Activated CD8-positive, alpha-beta T cell treated with anti-CD3 and anti-CD28 coated beads for 36 hours (primary cell): ENCODE measurements around the gene PLD1. TPM values are rescaled to one million over a fixed set of nuclear protein-coding genes. Genes with fewer than 3 reads are reported as not detected.

Experiments
- ATAC-seq: fragments of 200-7000 bp; cut with Tn5 transposase; one replicate; pipeline ENCODE4 v1.10.0; 2021; ENCODE audit warnings: mild to moderate bottlenecking, moderate library complexity
- CTCF ChIA-PET: fragments of 350-600 bp; sonication (Branson Sonifier 250); formaldehyde crosslinking; loops from one replicate; lab custom pipeline; 2021; ENCODE audit warnings: antibody characterized with exemption; lab: Charles Lee
- POLR2A ChIA-PET: fragments of 350-600 bp; sonication (Branson Sonifier 250); formaldehyde crosslinking; loops from one replicate; lab custom pipeline; 2021; ENCODE audit warnings: antibody characterized with exemption; lab: Charles Lee
- DNase-seq: peaks from one replicate; pipeline ENCODE4 v3.0.0-alpha.2; 2020
- H3K27ac Mint-ChIP-seq: one replicate; pipeline ENCODE4 v1.8.0; 2021; ENCODE audit warnings: mild to moderate bottlenecking, mixed read lengths
- H3K27me3 Mint-ChIP-seq: one replicate; pipeline ENCODE4 v1.8.0; 2021; ENCODE audit warnings: mixed read lengths
- H3K36me3 Mint-ChIP-seq: one replicate; pipeline ENCODE4 v1.8.0; 2021; ENCODE audit warnings: low read depth, mixed read lengths
- H3K4me1 Mint-ChIP-seq: one replicate; pipeline ENCODE4 v1.8.0; 2021; ENCODE audit warnings: low read depth, mixed read lengths
- H3K4me3 Mint-ChIP-seq: one replicate; pipeline ENCODE4 v1.8.0; 2021; ENCODE audit warnings: mild to moderate bottlenecking, moderate library complexity, mixed read lengths
- H3K9me3 Mint-ChIP-seq: one replicate; pipeline ENCODE4 v1.8.0; 2021; ENCODE audit warnings: mixed read lengths
- CTCF ChIP-seq: fragments of 200-600 bp; IDR thresholded peaks from one replicate; pipeline ENCODE4 v1.8.0; 2022; ENCODE audit warnings: antibody characterized with exemption, mild to moderate bottlenecking
- intact Hi-C: fragments of 100-400 bp; cut with micrococcal nuclease; formaldehyde crosslinking; loops from one replicate; pipeline ENCODE4 v1.10.0; 2022
- total RNA-seq, 2 experiments: library from RNA; stranded (reverse); gene quantifications; one replicate each; pipeline ENCODE4 v1.2.3, GENCODE V29; 2021

The PLD1 gene
- total RNA-seq, 2 experiments from 2014 or later, result 0.86 to 1.2 TPM

GRCh38 chr3:171684221-171684620 is 126.1 kb downstream of the PLD1 start:
- ATAC-seq, result no peak
- no peaks in the 10 kb centered on the region for H3K36me3 Mint-ChIP-seq
- CTCF ChIA-PET, result no interaction called here
- H3K4me3 Mint-ChIP-seq, result no peak overlapping the region
- H3K27ac Mint-ChIP-seq, result no peak overlapping the region
- no peak for TF ChIP-seq CTCF
- H3K4me1 Mint-ChIP-seq, result no peaks in the 10 kb centered on the region
- intact Hi-C loops, result no loop called here
- POLR2A ChIA-PET, result no interaction called here
- DNase-seq, result no peak
- H3K27me3 Mint-ChIP-seq, result peaks cover 17% of the 10 kb centered on the region
- H3K9me3 Mint-ChIP-seq, result no peaks in the 10 kb centered on the region

- no peaks in the 10 kb centered on the region for H3K4me1 Mint-ChIP-seq
- ATAC-seq (no peak), DNase-seq (no peak)
- no peak for TF ChIP-seq CTCF
- H3K9me3 Mint-ChIP-seq, result no peaks in the 10 kb centered on the region
- no peaks in the 10 kb centered on the region for H3K36me3 Mint-ChIP-seq
- ChIA-PET POLR2A (no interaction called here), CTCF (no interaction called here)
- peaks cover 14% of the 10 kb centered on the region for H3K27me3 Mint-ChIP-seq
- no peak overlapping the region for H3K4me3 Mint-ChIP-seq
- no peak overlapping the region for H3K27ac Mint-ChIP-seq
- intact Hi-C loops, result no loop called here
Observed at GRCh38 chr3:171682743-171683142, 127.5 kb downstream of the PLD1 start.

GRCh38 chr3:171680726-171681411 is 129.4 kb downstream of the PLD1 start:
- Mint-ChIP-seq H3K36me3 (no peaks in the 10 kb centered on the region), H3K27me3 (peaks cover 12% of the 10 kb centered on the region)
- no peak for ATAC-seq

GRCh38 chr3:171678971-171679492 is 131.3 kb downstream of the PLD1 start:
- intact Hi-C loops, result no loop called here
- Mint-ChIP-seq H3K9me3 (no peaks in the 10 kb centered on the region), H3K27ac (no peak overlapping the region), H3K27me3 (peaks cover 8% of the 10 kb centered on the region), H3K36me3 (no peaks in the 10 kb centered on the region), H3K4me1 (no peaks in the 10 kb centered on the region), H3K4me3 (no peak overlapping the region)
- DNase-seq (no peak), ATAC-seq (no peak)
- ChIA-PET POLR2A (no interaction called here), CTCF (interaction anchor here (0.7 to 1.3 kb wide), 3 partner anchors 9 to 663 kb away, joined by 3 to 4 read pairs (median 3); no protein-coding TSS in a partner anchor)
- no peak for TF ChIP-seq CTCF

More at GRCh38 chr3:171680726-171681411, 129.4 kb downstream of the PLD1 start:
- no peak overlapping the region for H3K4me3 Mint-ChIP-seq
- H3K27ac Mint-ChIP-seq, result no peak overlapping the region
- no peak for DNase-seq
- POLR2A ChIA-PET, result no interaction called here
- CTCF ChIA-PET, result no interaction called here
- intact Hi-C loops, result no loop called here
- no peaks in the 10 kb centered on the region for H3K4me1 Mint-ChIP-seq
- no peaks in the 10 kb centered on the region for H3K9me3 Mint-ChIP-seq
- TF ChIP-seq CTCF, result no peak

GRCh38 chr3:171677706-171678105 is 132.6 kb downstream of the PLD1 start:
- Mint-ChIP-seq H3K4me1 (no peaks in the 10 kb centered on the region), H3K36me3 (no peaks in the 10 kb centered on the region), H3K27me3 (peaks cover 2% of the 10 kb centered on the region), H3K27ac (no peak overlapping the region), H3K4me3 (no peak overlapping the region), H3K9me3 (no peaks in the 10 kb centered on the region)
- no peak for ATAC-seq
- intact Hi-C loops, result no loop called here
- ChIA-PET POLR2A (no interaction called here), CTCF (interaction anchor here (1.3 to 1.5 kb wide), 3 partner anchors 8 to 95 kb away, joined by 3 to 5 read pairs (median 4); no protein-coding TSS in a partner anchor)
- no peak for TF ChIP-seq CTCF
- DNase-seq, result no peak
